Stimulated activated CD4-positive, alpha-beta T cell treated with anti-CD3 and anti-CD28 coated beads, Interleukin-4, amount 100 ng/mL, for 48 hours (primary cell): Measurements from ENCODE around the gene ARID2.
A peak's percentile ranks its signal among the peaks of the same experiment; 100 is the strongest.

Experiments
- DNase-seq, 2 donors: peaks; one replicate each; pipeline ENCODE4 v3.0.0-alpha.2; 2020; ENCODE audit warnings: low read depth in 2 of 2

Gene ARID2

GRCh38 chr12:45729233-45730083 is at the start of gene ARID2:
Gene ARID2 (plus strand): TSS chr12:45729706. CDS start chr12:45729837, 131 bp downstream.
- DNase-seq: peak; percentile 45 to 62

GRCh38 chr12:45680362-45680761 is 49.1 kb upstream of the ARID2 start:
- DNase-seq: no peak

GRCh38 chr12:45681465-45681864 is 48.0 kb upstream of the ARID2 start:
- no peak for DNase-seq

GRCh38 chr12:45685680-45686079 is 43.8 kb upstream of the ARID2 start:
- no peak for DNase-seq

- no peak for DNase-seq
These were observed 42.2 kb upstream of the ARID2 start for GRCh38 chr12:45687081-45688015.

- no peak for DNase-seq
These were observed 41.3 kb upstream of the ARID2 start for GRCh38 chr12:45688183-45688582.

- no peak for DNase-seq
These were observed 34.5 kb upstream of the ARID2 start for GRCh38 chr12:45695035-45695434.

- no peak for DNase-seq
These were observed 33.9 kb upstream of the ARID2 start for GRCh38 chr12:45695606-45696005.

- DNase-seq: no peak
These were observed 33.5 kb upstream of the ARID2 start for GRCh38 chr12:45696049-45696448.

- no peak for DNase-seq
These were observed 32.1 kb upstream of the ARID2 start for GRCh38 chr12:45697371-45697770.

- DNase-seq: no peak
These were observed 28.2 kb upstream of the ARID2 start for GRCh38 chr12:45701296-45701695.

GRCh38 chr12:45703942-45704341 is 25.6 kb upstream of the ARID2 start:
- no peak for DNase-seq

GRCh38 chr12:45704968-45705367 is 24.5 kb upstream of the ARID2 start:
- no peak for DNase-seq

GRCh38 chr12:45705404-45705803 is 24.1 kb upstream of the ARID2 start:
- DNase-seq: no peak

GRCh38 chr12:45707241-45707857 is 22.2 kb upstream of the ARID2 start:
- no peak for DNase-seq

- DNase-seq: no peak
These were observed 21.1 kb upstream of the ARID2 start for GRCh38 chr12:45708363-45708762.

GRCh38 chr12:45708901-45709300 is 20.6 kb upstream of the ARID2 start:
- DNase-seq: no peak

- no peak for DNase-seq
These were observed 17.2 kb upstream of the ARID2 start for GRCh38 chr12:45712319-45712718.

GRCh38 chr12:45713078-45713477 is 16.4 kb upstream of the ARID2 start:
- no peak for DNase-seq

- DNase-seq: no peak
These were observed 11.2 kb upstream of the ARID2 start for GRCh38 chr12:45718306-45718705.

- DNase-seq: no peak
These were observed 9.4 kb upstream of the ARID2 start for GRCh38 chr12:45720069-45720468.

GRCh38 chr12:45721369-45721768 is 8.1 kb upstream of the ARID2 start:
- DNase-seq: no peak
